ENCODE measurements around the gene ATP23. TPM values are rescaled to one million over a fixed set of nuclear protein-coding genes. Genes with fewer than 3 reads are reported as not detected.

The ATP23 gene
- polyA plus RNA-seq, 1 of the 3 experiments (the other 2 are of a cell fraction), result 6.4 TPM

DNA sequence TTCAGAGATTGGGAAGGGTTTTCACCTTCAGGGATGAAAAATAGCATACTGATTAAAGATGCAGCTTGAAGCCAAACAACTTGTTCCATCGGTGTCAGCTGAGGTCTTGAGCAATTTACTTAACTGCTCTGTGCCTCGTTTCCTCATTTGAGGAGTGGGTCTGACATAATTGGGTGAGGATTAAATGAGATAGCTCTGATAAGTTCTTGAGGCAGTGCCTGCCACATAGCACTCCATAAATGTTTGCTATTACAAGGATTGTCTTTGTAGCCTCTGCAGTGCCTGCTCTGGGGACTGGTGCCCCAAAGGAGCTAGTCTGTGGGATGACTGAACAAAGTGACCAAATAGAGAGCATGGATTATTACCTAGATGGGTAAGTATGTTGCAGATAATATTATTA, 50.6 kb downstream of the ATP23 start:
- peaks cover 10% of the 10 kb centered on the region for H3K9me3 ChIP-seq
- no peak overlapping the region for H3K4me3 ChIP-seq (ENCODE audit: low read depth in 2 of 2, low read length in 1 of 2)
- ChIA-PET POLR2A (no interaction called here), CTCF (interaction anchor here (4.2 kb wide), 1 partner anchor 9 kb away, joined by 17 read pairs; no protein-coding TSS in a partner anchor)
- no peak overlapping the region for H3K27ac ChIP-seq (ENCODE audit: low read depth in 2 of 2, low read length in 1 of 2)
- TF ChIP-seq TCF12 (IDR thresholded peaks at IDR 0.05) (no peak), FOSL2 (IDR thresholded peaks at IDR 0.05; ENCODE audit: borderline replicate concordance, low read depth) (no peak), MXI1 (IDR thresholded peaks at IDR 0.05; ENCODE audit: low read depth, low read length) (no peak), MEF2A (IDR thresholded peaks at IDR 0.05; ENCODE audit: borderline replicate concordance, low read depth) (no peak), SMC3 (IDR thresholded peaks at IDR 0.05; ENCODE audit: low read depth, low read length) (no peak), RCOR1 (IDR thresholded peaks at IDR 0.05; ENCODE audit: low read length) (no peak), EZH2phosphoT487 (IDR thresholded peaks at IDR 0.05; ENCODE audit: borderline replicate concordance, low read depth) (no peak), POLR2AphosphoS5 (IDR thresholded peaks at IDR 0.05; ENCODE audit: low read depth, low read length) (no peak), IRF3 (IDR thresholded peaks at IDR 0.05; ENCODE audit: low read depth, low read length) (no peak), NRF1 (IDR thresholded peaks at IDR 0.05; ENCODE audit: low read depth, low read length) (no peak), GATA2 (CRISPR knock-in tag; IDR thresholded peaks at IDR 0.05) (no peak), TAF1 (IDR thresholded peaks at IDR 0.05; ENCODE audit: borderline replicate concordance, low read depth, low read length) (no peak), CHD2 (IDR thresholded peaks at IDR 0.05; ENCODE audit: low read length, partially characterized antibody) (no peak), SIN3A (IDR thresholded peaks at IDR 0.05; ENCODE audit: borderline replicate concordance, low read depth, low read length) (no peak)
- TF ChIP-seq, protein P1, sequence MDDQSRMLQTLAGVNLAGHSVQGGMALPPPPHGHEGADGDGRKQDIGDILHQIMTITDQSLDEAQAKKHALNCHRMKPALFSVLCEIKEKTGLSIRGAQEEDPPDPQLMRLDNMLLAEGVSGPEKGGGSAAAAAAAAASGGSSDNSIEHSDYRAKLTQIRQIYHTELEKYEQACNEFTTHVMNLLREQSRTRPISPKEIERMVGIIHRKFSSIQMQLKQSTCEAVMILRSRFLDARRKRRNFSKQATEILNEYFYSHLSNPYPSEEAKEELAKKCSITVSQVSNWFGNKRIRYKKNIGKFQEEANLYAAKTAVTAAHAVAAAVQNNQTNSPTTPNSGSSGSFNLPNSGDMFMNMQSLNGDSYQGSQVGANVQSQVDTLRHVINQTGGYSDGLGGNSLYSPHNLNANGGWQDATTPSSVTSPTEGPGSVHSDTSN (IDR thresholded peaks at IDR 0.05), result no peak
- TF ChIP-seq, protein P2, sequence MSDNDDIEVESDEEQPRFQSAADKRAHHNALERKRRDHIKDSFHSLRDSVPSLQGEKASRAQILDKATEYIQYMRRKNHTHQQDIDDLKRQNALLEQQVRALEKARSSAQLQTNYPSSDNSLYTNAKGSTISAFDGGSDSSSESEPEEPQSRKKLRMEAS (IDR thresholded peaks at IDR 0.05; ENCODE audit: low read depth), result no peak
- TF ChIP-seq, protein P3, sequence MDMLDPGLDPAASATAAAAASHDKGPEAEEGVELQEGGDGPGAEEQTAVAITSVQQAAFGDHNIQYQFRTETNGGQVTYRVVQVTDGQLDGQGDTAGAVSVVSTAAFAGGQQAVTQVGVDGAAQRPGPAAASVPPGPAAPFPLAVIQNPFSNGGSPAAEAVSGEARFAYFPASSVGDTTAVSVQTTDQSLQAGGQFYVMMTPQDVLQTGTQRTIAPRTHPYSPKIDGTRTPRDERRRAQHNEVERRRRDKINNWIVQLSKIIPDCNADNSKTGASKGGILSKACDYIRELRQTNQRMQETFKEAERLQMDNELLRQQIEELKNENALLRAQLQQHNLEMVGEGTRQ (IDR thresholded peaks at IDR 0.05; ENCODE audit: borderline replicate concordance, low read depth, low read length), result no peak
- no peaks in the 10 kb centered on the region for H4K20me1 ChIP-seq (ENCODE audit: insufficient read depth)
- no peaks in the 10 kb centered on the region for H3K79me2 ChIP-seq (ENCODE audit: insufficient read depth)
- H3K4me2 ChIP-seq, result no peak overlapping the region
- DNase-seq, result no peak
- H3K27me3 ChIP-seq (ENCODE audit: insufficient read depth), result no peaks in the 10 kb centered on the region
- H2AFZ ChIP-seq (ENCODE audit: low read depth), result no peak overlapping the region
- no peaks in the 10 kb centered on the region for H3F3A ChIP-seq (replicated peaks; ENCODE audit: insufficient read depth)
- no peak overlapping the region for H3K9ac ChIP-seq
- H3K36me3 ChIP-seq (replicated peaks in 1 of 2; ENCODE audit: control insufficient read depth in 1 of 2, insufficient read depth in 2 of 2, low read length in 1 of 2), result no peaks in the 10 kb centered on the region
- 5% methylated on average over 2 of the region's 2 CpGs for WGBS (ENCODE audit: low lambda C conversion rate)
- no peaks in the 10 kb centered on the region for H3K9me2 ChIP-seq
- no peaks in the 10 kb centered on the region for H3K4me1 ChIP-seq (ENCODE audit: control insufficient read depth in 1 of 2, insufficient read depth in 2 of 2, low read depth in 1 of 2, low read length in 1 of 2)
